Measurements from ENCODE around the gene UNK. TPM values are rescaled to one million over a fixed set of nuclear protein-coding genes. Genes with fewer than 3 reads are reported as not detected.

UNK gene
- total RNA-seq, 2 experiments from 2014 or later: 33.7 to 36.1 TPM

- Mint-ChIP-seq H3K27me3 (no peaks in the 10 kb centered on the region), H3K4me1 (ENCODE audit: low read depth) (peaks cover 30% of the 10 kb centered on the region), H3K9me3 (no peaks in the 10 kb centered on the region), H3K4me3 (no peak overlapping the region), H3K36me3 (ENCODE audit: low read depth) (peaks cover 64% of the 10 kb centered on the region), H3K27ac (peak overlapping the region; percentile 94)
- POLR2A ChIA-PET: interaction anchor here (1.1 to 3.3 kb wide), 6 partner anchors 9 to 57 kb away, joined by 3 to 25 read pairs (median 4); partner anchors contain the start of gene WBP2
- intact Hi-C loops (cut with DNase I, micrococcal nuclease): no loop called here
- H3K27ac ChIP-seq (ENCODE audit: low read depth in 1 of 2, low read length in 2 of 2): peak overlapping the region; percentile 75 to 89
- no peak overlapping the region for H3K4me3 ChIP-seq (ENCODE audit: low read length)
- H3K27me3 ChIP-seq (ENCODE audit: control insufficient read depth in 1 of 2, insufficient read depth in 2 of 2, low read length in 2 of 2): no peaks in the 10 kb centered on the region
- no peaks in the 10 kb centered on the region for H3K9me3 ChIP-seq (ENCODE audit: control insufficient read depth in 1 of 2, insufficient read depth in 1 of 2, low read length in 2 of 2)
- no peak for TF ChIP-seq CTCF (IDR thresholded peaks at IDR 0.05)
- ATAC-seq (ENCODE audit: poor library complexity) (no peak), DNase-seq (no peak)
- H3K4me1 ChIP-seq (ENCODE audit: insufficient read depth, low read length): peaks cover 59% of the 10 kb centered on the region
- CTCF ChIA-PET: no interaction called here
- H3K36me3 ChIP-seq (ENCODE audit: insufficient read depth, low read length): peaks cover 73% of the 10 kb centered on the region
These were observed 49.8 kb downstream of the UNK start for GRCh38 chr17:75834279-75834920.

GRCh38 chr17:75834928-75835653, 50.5 kb downstream of the UNK start:
- Mint-ChIP-seq H3K9me3 (no peaks in the 10 kb centered on the region), H3K4me1 (ENCODE audit: low read depth) (peaks cover 30% of the 10 kb centered on the region), H3K36me3 (ENCODE audit: low read depth) (peaks cover 65% of the 10 kb centered on the region), H3K4me3 (no peak overlapping the region), H3K27ac (peak overlapping the region; percentile 49), H3K27me3 (no peaks in the 10 kb centered on the region)
- ChIA-PET CTCF (no interaction called here), POLR2A (interaction anchor here (1.1 to 3.3 kb wide), 6 partner anchors 9 to 58 kb away, joined by 3 to 25 read pairs (median 4); partner anchors contain the start of gene WBP2)
- ATAC-seq (ENCODE audit: poor library complexity) (no peak), DNase-seq (no peak)
- TF ChIP-seq CTCF (IDR thresholded peaks at IDR 0.05): no peak
- Histone ChIP-seq H3K27ac (ENCODE audit: low read depth in 1 of 2, low read length in 2 of 2) (peak overlapping the region; percentile 75 to 89), H3K4me3 (ENCODE audit: low read length) (no peak overlapping the region), H3K4me1 (ENCODE audit: insufficient read depth, low read length) (peaks cover 64% of the 10 kb centered on the region), H3K27me3 (ENCODE audit: control insufficient read depth in 1 of 2, insufficient read depth in 2 of 2, low read length in 2 of 2) (no peaks in the 10 kb centered on the region), H3K9me3 (ENCODE audit: control insufficient read depth in 1 of 2, insufficient read depth in 1 of 2, low read length in 2 of 2) (no peaks in the 10 kb centered on the region), H3K36me3 (ENCODE audit: insufficient read depth, low read length) (peaks cover 73% of the 10 kb centered on the region)
- intact Hi-C loops (cut with DNase I, micrococcal nuclease): no loop called here

- ChIA-PET POLR2A (interaction anchor here (1.6 kb wide), 1 partner anchor 9 kb away, joined by 4 read pairs; no protein-coding TSS in a partner anchor), CTCF (no interaction called here)
- peaks cover 68% of the 10 kb centered on the region for H3K36me3 Mint-ChIP-seq (ENCODE audit: low read depth)
- H3K4me1 Mint-ChIP-seq (ENCODE audit: low read depth): peaks cover 30% of the 10 kb centered on the region
- intact Hi-C loops (cut with DNase I, micrococcal nuclease): no loop called here
- H3K27me3 Mint-ChIP-seq: no peaks in the 10 kb centered on the region
- DNase-seq (no peak), ATAC-seq (ENCODE audit: poor library complexity) (no peak)
- no peak for TF ChIP-seq CTCF (IDR thresholded peaks at IDR 0.05)
- H3K9me3 Mint-ChIP-seq: no peaks in the 10 kb centered on the region
- Histone ChIP-seq H3K4me1 (ENCODE audit: insufficient read depth, low read length) (peaks cover 66% of the 10 kb centered on the region), H3K27me3 (ENCODE audit: control insufficient read depth in 1 of 2, insufficient read depth in 2 of 2, low read length in 2 of 2) (no peaks in the 10 kb centered on the region), H3K9me3 (ENCODE audit: control insufficient read depth in 1 of 2, insufficient read depth in 1 of 2, low read length in 2 of 2) (no peaks in the 10 kb centered on the region), H3K4me3 (ENCODE audit: low read length) (no peak overlapping the region), H3K36me3 (ENCODE audit: insufficient read depth, low read length) (peaks cover 73% of the 10 kb centered on the region), H3K27ac (ENCODE audit: low read depth in 1 of 2, low read length in 2 of 2) (peak overlapping the region in 1 of 2 donors; percentile 75)
- H3K27ac Mint-ChIP-seq: no peak overlapping the region
- no peak overlapping the region for H3K4me3 Mint-ChIP-seq
These were observed 51.0 kb downstream of the UNK start for GRCh38 chr17:75835654-75835987.

Data from CD4-positive, alpha-beta T cell (primary cell).